ENCODE results near the gene PCGF5.
A peak's percentile ranks its signal among the peaks of the same experiment; 100 is the strongest.
"Not testable (repeated sequence)": the region's sequence is repeated elsewhere in the genome, so short reads cannot be mapped to it uniquely, and the experiment has no call there.

PCGF5 gene

DNA sequence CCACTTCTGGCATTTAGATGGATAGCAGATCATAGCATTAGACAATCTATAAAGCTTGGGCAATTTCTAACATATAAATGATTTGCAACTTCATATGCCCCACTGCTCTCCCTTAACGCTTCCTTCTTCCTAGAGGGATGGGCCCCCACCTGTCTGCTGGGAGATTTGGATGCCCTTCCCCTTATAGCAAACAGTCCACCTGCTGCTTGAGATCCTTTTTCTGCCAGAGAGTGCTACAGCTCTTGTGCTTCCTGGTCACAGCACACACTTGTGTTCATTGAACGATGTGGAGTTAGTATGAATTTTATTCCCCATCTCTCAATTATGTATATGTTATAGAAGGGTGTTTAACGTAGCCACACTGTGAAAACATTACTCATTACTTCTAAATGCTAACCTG, 10.4 kb upstream of the PCGF5 start:
- DNase-seq (ENCODE audit: low read depth in 2 of 2), result no peak

DNA sequence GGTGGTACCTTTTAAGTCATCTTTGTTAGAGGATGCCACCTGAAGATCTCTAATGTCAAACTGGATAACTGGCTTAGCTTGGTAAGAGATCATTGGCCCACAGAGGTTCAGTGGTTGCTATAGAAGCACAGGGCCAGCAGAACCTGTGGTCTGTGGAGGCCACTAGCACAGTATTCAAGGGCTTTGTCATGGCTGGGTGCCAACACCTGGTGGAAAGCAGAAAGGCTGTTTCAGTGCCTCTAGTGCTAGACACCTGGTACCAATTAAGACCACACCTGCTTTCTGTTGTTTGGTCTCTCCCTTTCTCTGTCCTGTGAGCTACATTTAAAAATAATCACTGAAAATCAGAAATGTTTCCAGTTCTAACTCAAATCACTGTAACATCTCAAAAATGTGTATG, 10.0 kb upstream of the PCGF5 start:
- no peak for DNase-seq (ENCODE audit: low read depth in 2 of 2)

DNA sequence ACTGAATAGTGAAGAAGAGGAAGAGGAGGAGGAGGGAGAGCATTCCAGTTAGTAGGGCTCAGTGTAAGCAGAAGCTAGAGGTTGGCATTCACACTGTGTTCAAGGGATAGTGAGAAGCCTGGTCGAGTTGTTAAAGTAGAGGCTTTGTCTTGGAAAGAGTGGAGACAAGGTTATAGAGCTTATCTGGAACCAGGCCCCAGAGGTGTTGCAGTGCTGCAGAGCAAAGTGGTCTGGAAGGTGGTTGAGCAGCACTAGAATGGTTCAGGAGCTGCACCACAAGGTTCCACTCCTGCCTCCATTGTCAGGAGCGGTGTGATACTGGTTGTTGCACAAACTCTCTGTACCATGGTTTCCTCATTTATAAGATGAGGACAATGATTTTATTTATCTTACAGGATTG, 8.8 kb upstream of the PCGF5 start:
- DNase-seq (ENCODE audit: low read depth in 2 of 2), result no peak

- DNase-seq (ENCODE audit: low read depth in 2 of 2), result no peak
Measured at GRCh38 chr10:91214911-91215310, 5.6 kb upstream of the PCGF5 start.

GRCh38 chr10:91215384-91215783, 5.1 kb upstream of the PCGF5 start:
- DNase-seq (ENCODE audit: low read depth in 2 of 2), result no peak

DNA sequence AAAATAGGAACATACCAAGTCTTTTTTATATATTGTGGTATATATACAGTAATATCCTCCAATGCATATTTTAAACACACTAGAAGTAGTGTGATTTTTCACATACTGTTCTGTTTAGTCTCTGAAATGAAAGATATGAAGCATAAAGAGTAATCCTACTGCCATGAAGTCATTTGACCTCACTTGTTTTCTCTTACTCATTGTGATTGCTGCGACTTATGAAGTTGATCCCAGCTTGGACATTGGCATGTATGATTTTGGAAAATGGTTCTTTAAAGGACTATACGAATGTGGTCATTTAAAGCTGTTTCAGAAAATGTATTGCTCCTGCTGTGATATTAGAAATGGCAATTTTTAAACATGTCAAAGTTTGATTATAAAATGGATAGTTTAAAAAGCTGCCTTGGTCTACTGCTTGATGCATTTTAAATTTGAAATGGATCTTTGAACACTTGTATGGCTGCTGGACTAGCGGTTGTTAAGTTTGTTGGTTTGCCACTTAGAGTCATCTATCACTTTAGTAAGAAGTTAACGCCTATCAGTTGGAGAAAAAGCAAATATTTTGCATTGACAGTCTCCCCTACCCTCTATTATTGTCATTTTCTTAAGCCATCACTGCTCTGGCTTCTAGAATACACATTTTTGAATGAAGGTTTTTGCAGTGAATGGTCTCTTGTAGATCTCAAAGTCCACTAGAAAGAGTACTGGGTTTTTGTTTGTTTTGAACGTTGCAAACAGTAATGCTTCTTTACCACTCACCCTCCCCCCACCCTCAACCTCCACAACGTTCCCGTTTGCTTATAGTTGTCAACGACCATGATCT, 881 bp upstream of the PCGF5 start:
- DNase-seq (ENCODE audit: low read depth in 2 of 2), result no peak

GRCh38 chr10:91220954-91221675, 652 bp downstream of the PCGF5 start:
- no peak for DNase-seq (ENCODE audit: low read depth in 2 of 2)

DNA sequence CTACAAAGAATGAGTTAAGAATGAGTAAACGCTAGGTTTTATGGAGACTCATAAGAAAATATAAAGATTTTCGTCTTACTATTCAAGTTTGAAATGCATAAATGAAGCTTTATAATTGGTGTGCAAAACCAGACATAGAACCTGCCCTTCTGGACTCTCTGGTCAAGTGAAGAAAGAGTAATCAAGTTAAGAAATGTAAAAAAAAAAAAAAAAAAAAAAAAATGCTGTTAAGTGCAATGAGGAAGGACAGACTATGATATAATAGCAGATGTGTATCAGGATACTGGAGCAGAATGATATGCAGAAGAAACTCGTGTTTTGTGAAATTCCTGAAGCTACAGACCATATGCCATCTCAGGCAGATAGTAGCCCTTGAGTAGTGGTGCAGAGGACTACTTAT, 5.6 kb downstream of the PCGF5 start:
- no peak for DNase-seq (ENCODE audit: low read depth in 2 of 2)

DNA sequence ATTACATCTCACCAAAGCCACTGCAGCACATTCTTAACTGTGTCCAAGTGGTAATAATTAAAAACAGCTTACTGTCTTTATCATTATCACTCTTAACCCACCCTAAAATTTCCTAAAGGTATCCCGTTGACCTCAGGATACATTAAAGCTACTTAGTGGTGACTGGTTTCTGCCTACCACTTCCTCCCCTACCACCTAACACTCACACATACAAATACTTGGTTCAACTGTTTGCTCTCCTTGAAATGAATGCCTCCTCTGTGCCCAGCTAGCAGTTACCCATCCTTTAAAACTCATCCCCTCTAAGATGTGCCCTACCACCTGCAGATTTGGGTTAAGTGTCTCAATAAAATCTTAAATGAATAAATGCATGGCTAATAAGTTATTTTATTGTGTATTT, 7.1 kb downstream of the PCGF5 start:
- no peak for DNase-seq (ENCODE audit: low read depth in 2 of 2)

DNA sequence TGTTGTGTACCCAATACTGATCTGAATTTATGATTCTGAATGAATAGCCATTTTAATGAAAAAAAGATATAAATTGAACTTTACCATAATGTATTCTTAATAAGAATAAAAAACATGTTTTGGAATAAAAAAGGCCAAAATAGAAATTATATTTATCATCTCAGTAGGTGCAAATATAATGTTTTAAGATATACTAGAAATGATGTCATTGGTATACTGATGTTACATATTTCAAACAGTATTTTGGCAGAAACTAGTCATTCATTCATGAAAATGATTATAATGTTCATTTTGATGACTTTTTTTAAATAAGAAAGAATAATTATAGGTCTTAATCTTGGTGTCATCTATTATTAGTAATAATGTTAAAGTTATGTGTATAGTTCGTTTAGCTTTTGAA, 9.2 kb downstream of the PCGF5 start:
- no peak for DNase-seq (ENCODE audit: low read depth in 2 of 2)

- DNase-seq (ENCODE audit: low read depth in 2 of 2), result no peak
Measured at GRCh38 chr10:91238191-91238590, 17.7 kb downstream of the PCGF5 start.

DNA sequence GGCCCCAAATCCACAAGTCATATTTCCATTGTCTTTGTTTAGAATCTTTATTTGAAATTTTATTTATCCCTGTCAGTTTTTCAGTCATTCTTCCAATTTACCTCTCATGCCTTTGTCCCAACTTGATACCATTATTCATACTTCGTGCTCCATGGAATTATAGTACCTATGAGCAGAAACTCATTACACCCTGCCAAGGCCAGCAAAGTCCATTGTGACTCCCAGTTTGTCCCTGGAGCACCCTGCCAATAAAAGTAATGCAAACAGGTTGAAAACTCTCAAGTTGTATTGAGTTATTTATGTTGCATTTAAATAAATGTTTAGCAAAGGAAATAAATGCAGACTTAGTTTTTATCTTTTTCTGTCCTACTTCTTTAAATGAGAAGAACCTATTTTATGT, 19.3 kb downstream of the PCGF5 start:
- DNase-seq (ENCODE audit: low read depth in 2 of 2), result no peak

- no peak for DNase-seq (ENCODE audit: low read depth in 2 of 2)
Measured at GRCh38 chr10:91242940-91243339, 22.5 kb downstream of the PCGF5 start.

DNA sequence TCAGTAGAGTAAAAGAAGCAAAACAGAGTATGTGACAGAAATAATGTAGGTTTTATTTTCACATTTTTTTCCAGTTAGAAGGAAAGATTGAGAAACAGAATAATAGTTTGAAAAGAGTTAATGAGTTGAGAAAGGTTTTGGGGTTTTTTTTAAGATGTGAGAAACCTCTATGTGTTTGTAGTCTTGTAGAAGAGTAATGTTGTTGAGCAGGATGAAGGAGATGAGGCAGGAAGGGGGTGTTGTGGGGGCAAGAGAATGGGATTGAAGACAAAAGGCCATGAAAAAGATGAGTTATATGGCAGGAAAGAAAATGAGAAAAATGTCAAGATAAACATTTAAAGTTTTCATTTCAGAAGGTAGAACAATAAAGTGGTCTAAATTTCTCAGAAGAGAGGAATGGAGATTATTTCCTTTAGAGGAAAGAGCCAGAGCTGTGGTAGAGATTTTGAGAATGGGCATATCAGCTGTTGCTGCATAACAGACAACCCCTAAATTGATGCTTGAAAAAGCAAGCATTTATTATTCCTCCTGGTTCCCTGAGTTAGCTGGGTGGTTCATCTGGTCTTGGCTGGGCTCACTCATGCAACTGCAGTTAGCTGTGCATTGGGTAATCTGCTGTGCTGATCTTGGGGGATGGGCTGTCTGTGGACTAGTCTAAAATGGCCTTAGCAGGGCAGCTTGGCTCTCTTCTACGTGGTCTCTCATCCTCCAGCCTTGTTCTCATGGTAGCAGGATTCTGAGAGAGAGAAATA, 27.1 kb downstream of the PCGF5 start:
- no peak for DNase-seq (ENCODE audit: low read depth in 2 of 2)

DNA sequence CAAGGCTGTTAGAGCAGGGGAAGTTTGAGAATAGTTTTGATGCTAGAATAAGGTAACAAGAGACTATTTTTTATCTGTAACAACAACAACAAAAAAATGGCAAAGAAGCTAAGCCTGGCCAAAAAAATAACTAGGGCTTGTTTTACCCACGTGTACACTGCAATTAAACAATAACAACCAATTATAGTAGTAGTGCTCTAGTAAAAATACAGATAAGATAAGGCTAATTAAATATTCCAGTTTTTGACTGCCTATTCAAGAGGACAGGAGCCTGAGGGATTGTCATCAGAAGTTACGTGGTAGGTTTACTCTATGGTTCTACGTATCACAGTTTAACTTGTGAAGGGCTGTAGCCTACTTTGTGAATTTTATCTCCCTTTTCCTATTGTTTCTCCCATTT, 29.2 kb downstream of the PCGF5 start:
- DNase-seq (ENCODE audit: low read depth in 2 of 2), result no peak

GRCh38 chr10:91250341-91250740, 29.9 kb downstream of the PCGF5 start:
- DNase-seq (ENCODE audit: low read depth in 2 of 2), result no peak

- peak; percentile 8 to 28 for DNase-seq (ENCODE audit: low read depth in 2 of 2)
Measured at GRCh38 chr10:91251430-91252056, 31.1 kb downstream of the PCGF5 start.

DNA sequence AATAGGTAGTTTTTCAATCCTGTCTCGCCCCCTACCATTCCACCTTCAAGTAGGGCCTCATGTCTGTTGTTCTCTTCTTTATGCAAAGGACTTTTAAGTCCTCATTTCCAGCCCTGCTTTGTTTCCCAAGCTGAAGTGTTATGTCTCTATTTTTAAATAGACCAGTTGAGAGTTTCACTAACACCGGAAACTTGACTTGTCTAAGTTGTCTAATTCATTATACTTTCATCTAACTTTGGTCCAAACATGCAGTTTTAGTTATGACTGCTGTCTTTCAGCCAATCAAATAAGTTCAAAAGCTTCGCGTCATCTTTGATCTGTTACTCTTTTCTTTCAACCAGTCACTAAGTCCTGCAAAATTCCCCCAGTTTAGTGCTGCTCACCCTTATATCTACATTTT, 32.8 kb downstream of the PCGF5 start:
- no peak for DNase-seq (ENCODE audit: low read depth in 2 of 2)

DNA sequence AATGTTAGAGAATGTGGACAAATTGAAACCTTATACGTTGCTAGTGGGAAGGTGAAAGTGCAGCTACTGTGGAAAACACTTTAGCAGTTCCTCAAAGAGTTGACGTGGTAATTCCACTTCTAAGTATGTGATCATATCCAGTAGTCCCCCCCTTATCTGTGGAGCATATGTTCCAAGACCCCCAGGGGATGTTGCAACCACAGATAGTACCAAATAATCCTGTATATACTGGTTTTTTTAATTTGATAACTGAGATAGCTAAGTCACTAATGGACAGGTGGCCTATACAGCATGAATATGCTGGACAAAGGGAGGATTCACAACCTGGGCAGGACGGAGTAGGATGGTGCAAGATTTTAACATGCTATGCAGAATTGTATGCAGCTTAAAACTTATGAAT, 36.8 kb downstream of the PCGF5 start:
- no peak for DNase-seq (ENCODE audit: low read depth in 2 of 2)

DNA sequence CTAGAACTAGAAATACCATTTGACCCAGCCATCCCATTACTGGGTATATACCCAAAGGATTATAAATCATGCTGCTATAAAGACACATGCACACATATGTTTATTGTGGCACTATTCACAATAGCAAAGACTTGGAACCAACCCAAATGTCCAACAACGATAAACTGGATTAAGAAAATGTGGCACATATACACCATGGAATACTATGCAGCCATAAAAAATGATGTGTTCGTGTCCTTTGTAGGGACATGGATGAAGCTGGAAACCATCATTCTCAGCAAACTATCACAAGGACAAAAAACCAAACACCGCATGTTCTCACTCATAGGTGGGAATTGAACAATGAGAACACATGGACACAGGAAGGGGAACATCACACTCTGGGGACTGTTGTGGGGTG, 40.0 kb downstream of the PCGF5 start:
- DNase-seq (ENCODE audit: low read depth in 2 of 2), result not testable (repeated sequence)

DNA sequence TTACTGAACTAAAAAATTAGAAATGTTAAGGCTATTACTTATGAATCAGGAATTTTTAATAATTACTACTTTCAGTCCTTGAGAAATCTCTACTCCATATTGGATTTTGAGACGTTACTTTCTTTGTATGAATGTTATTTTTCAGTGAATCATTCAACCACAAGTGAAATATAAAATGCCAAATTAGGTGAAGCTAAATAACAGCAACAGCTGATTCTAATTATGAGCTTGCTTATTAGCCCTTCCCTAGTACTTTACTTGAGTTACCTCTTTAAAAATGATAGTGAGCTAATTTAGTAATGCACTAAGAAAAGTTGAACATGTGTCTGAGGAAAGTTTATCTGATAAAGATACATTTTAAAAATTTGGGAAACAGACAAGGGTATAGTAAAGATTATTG, 51.4 kb downstream of the PCGF5 start:
- DNase-seq (ENCODE audit: low read depth in 2 of 2), result no peak

GRCh38 chr10:91284486-91285090, 64.1 kb downstream of the PCGF5 start:
- DNase-seq (ENCODE audit: low read depth in 2 of 2), result no peak

Measured in stimulated activated CD4-positive, alpha-beta T cell treated with anti-CD3 and anti-CD28 coated beads, Interleukin-1b, Interleukin-23, amount 100 ng/mL, for 4 hours (primary cell).